Karpas-422 (cell line): ENCODE measurements around the gene TRAPPC4. TPM values are rescaled to one million over a fixed set of nuclear protein-coding genes. Genes with fewer than 3 reads are reported as not detected.
"Not testable (repeated sequence)": the region's sequence is repeated elsewhere in the genome, so short reads cannot be mapped to it uniquely, and the experiment has no call there.

ENCODE experiments used
- DNase-seq: peaks from one replicate; pipeline ENCODE4 v3.0.0-alpha.2; 2015
- H2AFZ ChIP-seq: fragments of 200-600 bp; sonication (generic); 2 replicates; pipeline ENCODE4 v1.6.1; 2014; ENCODE audit warnings: antibody characterized with exemption, low read length, mixed read lengths
- H3K27ac ChIP-seq: fragments of 200-600 bp; sonication (generic); 2 replicates; pipeline ENCODE4 v1.5.1; 2014; ENCODE audit warnings: mild to moderate bottlenecking, low read length, moderate library complexity
- H3K27me3 ChIP-seq: fragments of 200-600 bp; sonication (generic); 2 replicates; pipeline ENCODE4 v1.6.1; 2014; ENCODE audit warnings: low read length, mixed read lengths
- H3K36me3 ChIP-seq: fragments of 200-600 bp; sonication (generic); 2 replicates; pipeline ENCODE4 v1.6.1; 2014; ENCODE audit warnings: low read length, mixed read lengths; ENCODE audit not compliant: insufficient read depth
- H3K4me1 ChIP-seq: fragments of 200-600 bp; sonication (generic); 2 replicates; pipeline ENCODE4 v1.6.1; 2014; ENCODE audit warnings: mild to moderate bottlenecking, low read length, mixed read lengths
- H3K4me2 ChIP-seq: fragments of 200-600 bp; sonication (generic); 2 replicates; pipeline ENCODE4 v1.6.1; 2014; ENCODE audit warnings: low read length, low read depth, mild to moderate bottlenecking; ENCODE audit not compliant: poor library complexity, severe bottlenecking
- H3K4me3 ChIP-seq: fragments of 200-600 bp; sonication (generic); 2 replicates; pipeline ENCODE4 v1.5.1; 2014; ENCODE audit warnings: mild to moderate bottlenecking, antibody characterized with exemption, low read length, mixed read lengths
- H3K79me2 ChIP-seq: fragments of 200-600 bp; sonication (generic); 2 replicates; pipeline ENCODE4 v1.6.1; 2014; ENCODE audit warnings: mild to moderate bottlenecking, low read length, mixed read lengths
- H3K9ac ChIP-seq: fragments of 200-600 bp; sonication (generic); 2 replicates; pipeline ENCODE4 v1.6.0; 2014; ENCODE audit warnings: low read length
- H3K9me2 ChIP-seq: fragments of 200-600 bp; sonication (generic), shearing (Covaris generic); replicated peaks from 2 replicates; pipeline ENCODE4 v1.6.0; 2014; ENCODE audit warnings: mild to moderate bottlenecking, low read length, moderate library complexity; ENCODE audit not compliant: insufficient read depth
- H3K9me3 ChIP-seq: fragments of 300-700, 200-600 bp; sonication (generic); 2 replicates; pipeline ENCODE4 v1.6.1; 2014; ENCODE audit warnings: low read length, mixed read lengths
- H4K20me1 ChIP-seq: fragments of 200-600 bp; sonication (generic); 2 replicates; pipeline ENCODE4 v1.6.1; 2014; ENCODE audit warnings: mild to moderate bottlenecking, antibody characterized with exemption, low read length, low read depth; ENCODE audit not compliant: insufficient read depth
- total RNA-seq: library from RNA; depleted of rRNA; stranded (reverse); fragments of >200 nt; shearing (Covaris generic); gene quantifications from 2 replicates; pipeline ENCODE4 v1.2.3, GENCODE V29; 2014; ENCODE audit warnings: low replicate concordance; rRNA removed

Gene TRAPPC4
- 26.3 and 33.0 TPM in 2 replicates for total RNA-seq

- H3K4me3 ChIP-seq = peak within 1 kb of the TSS; percentile 91
- peaks cover 18% of the 10 kb centered on the region for H3K4me1 ChIP-seq
- peak within 1 kb of the TSS; percentile 86; the same call in 1 of the 2 replicates for H2AFZ ChIP-seq
- peaks cover 48% of the 10 kb centered on the region for H3K79me2 ChIP-seq
- no peaks in the 10 kb centered on the region; the same call in 1 of the 2 replicates for H4K20me1 ChIP-seq
- no peaks in the 10 kb centered on the region for H3K27me3 ChIP-seq
- peak within 1 kb of the TSS; percentile 82 for H3K4me2 ChIP-seq
- no peaks in the 10 kb centered on the region for H3K9me3 ChIP-seq
- H3K36me3 ChIP-seq = peaks cover 33% of the 10 kb centered on the region
- peak within 1 kb of the TSS; percentile 96 for H3K9ac ChIP-seq
- peak; percentile 95 for DNase-seq
- peak within 1 kb of the TSS; percentile 86 for H3K27ac ChIP-seq
- H3K9me2 ChIP-seq = no peaks in the 10 kb centered on the region
Observed at GRCh38 chr11:119018074-119018938, at the start of gene TRAPPC4, which contains the start of gene RPS25. TSS of gene TRAPPC4 (plus strand) at chr11:119018766. CDS start at chr11:119018796, 30 bp downstream. TSS of gene RPS25 (minus strand) at chr11:119018343. CDS start at chr11:119018284, 59 bp downstream.

DNA sequence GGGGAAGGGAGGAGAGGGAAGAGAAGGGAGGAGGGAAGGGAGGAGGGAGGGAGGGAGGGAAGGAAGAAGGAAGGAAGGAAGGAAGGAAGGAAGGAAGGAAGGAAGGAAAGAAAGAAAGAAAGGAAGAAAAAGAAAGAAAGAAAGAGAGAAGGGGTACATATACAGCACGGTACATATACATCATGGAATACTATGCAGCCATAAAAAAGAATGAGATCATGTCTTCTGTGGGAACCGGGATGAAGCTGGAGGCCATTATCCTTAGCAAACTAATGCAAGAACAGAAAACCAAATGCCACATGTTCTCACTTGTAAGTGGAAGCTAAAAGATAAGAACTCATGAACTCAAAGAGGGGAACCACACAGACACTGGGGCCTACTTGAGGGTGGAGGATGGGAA is 49.1 kb upstream of the TRAPPC4 start:
- not testable (repeated sequence) for H3K27ac ChIP-seq, H3K9me3 ChIP-seq, DNase-seq, H3K9ac ChIP-seq, H3K79me2 ChIP-seq, H3K4me1 ChIP-seq, H2AFZ ChIP-seq, H3K27me3 ChIP-seq, H3K36me3 ChIP-seq, H3K4me2 ChIP-seq, H3K9me2 ChIP-seq, H4K20me1 ChIP-seq, H3K4me3 ChIP-seq

DNA sequence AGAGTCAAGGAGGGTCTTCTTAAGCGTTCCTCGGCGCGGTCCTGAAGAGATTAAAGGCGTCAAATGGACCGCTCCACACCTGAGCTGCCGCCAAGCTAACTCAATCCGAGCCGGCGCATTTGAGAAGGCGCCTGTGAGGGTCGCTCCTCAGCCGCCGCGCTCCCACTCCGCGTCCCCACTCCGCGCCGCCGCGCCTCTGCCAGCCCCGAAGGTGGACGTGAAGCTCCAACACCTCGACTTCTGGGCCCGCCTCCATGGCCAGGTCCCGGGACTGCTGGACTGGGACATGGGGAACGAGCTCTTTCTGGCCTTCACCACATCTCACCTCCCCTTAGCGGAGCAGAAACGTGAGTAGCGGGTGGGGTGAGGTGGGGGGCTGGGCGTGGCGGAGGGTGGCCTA is 46.9 kb upstream of the TRAPPC4 start, which contains the start of gene FOXR1:
TSS of gene FOXR1 (plus strand) at position 116 of the 400 bp plus-strand sequence. CDS start at position 287, 171 bp downstream.
- H3K9ac ChIP-seq = no peak within 1 kb of the TSS
- no peak within 1 kb of the TSS for H3K4me2 ChIP-seq
- H3K4me1 ChIP-seq = no peaks in the 10 kb centered on the region
- no peaks in the 10 kb centered on the region for H3K36me3 ChIP-seq
- no peaks in the 10 kb centered on the region for H3K79me2 ChIP-seq
- no peaks in the 10 kb centered on the region for H3K9me2 ChIP-seq
- no peaks in the 10 kb centered on the region for H3K27me3 ChIP-seq
- H2AFZ ChIP-seq = no peak within 1 kb of the TSS
- H4K20me1 ChIP-seq = no peaks in the 10 kb centered on the region
- no peaks in the 10 kb centered on the region for H3K9me3 ChIP-seq
- no peak for DNase-seq
- H3K27ac ChIP-seq = no peak within 1 kb of the TSS
- no peak within 1 kb of the TSS for H3K4me3 ChIP-seq

GRCh38 chr11:118973985-118974384 is 44.6 kb upstream of the TRAPPC4 start:
- H3K4me3 ChIP-seq = no peak overlapping the region
- H2AFZ ChIP-seq = no peak overlapping the region
- no peak for DNase-seq
- H3K9me3 ChIP-seq = no peaks in the 10 kb centered on the region
- H3K79me2 ChIP-seq = no peaks in the 10 kb centered on the region
- H3K4me2 ChIP-seq = no peak overlapping the region
- no peaks in the 10 kb centered on the region for H3K4me1 ChIP-seq
- no peak overlapping the region for H3K9ac ChIP-seq
- no peaks in the 10 kb centered on the region for H4K20me1 ChIP-seq
- H3K9me2 ChIP-seq = no peaks in the 10 kb centered on the region
- H3K27me3 ChIP-seq = no peaks in the 10 kb centered on the region
- no peak overlapping the region for H3K27ac ChIP-seq
- no peaks in the 10 kb centered on the region for H3K36me3 ChIP-seq

GRCh38 chr11:118975771-118976709 is 42.5 kb upstream of the TRAPPC4 start:
- Histone ChIP-seq H3K9ac (no peak overlapping the region), H3K36me3 (no peaks in the 10 kb centered on the region), H3K27me3 (no peaks in the 10 kb centered on the region), H4K20me1 (no peaks in the 10 kb centered on the region), H3K27ac (no peak overlapping the region), H3K79me2 (no peaks in the 10 kb centered on the region), H3K9me3 (no peaks in the 10 kb centered on the region), H3K4me2 (no peak overlapping the region), H3K9me2 (no peaks in the 10 kb centered on the region), H3K4me3 (no peak overlapping the region), H2AFZ (no peak overlapping the region), H3K4me1 (no peaks in the 10 kb centered on the region)
- DNase-seq = no peak

GRCh38 chr11:118979434-118979833 is 39.1 kb upstream of the TRAPPC4 start:
- Histone ChIP-seq H3K9me3 (no peaks in the 10 kb centered on the region), H3K36me3 (no peaks in the 10 kb centered on the region), H3K27me3 (no peaks in the 10 kb centered on the region), H3K9me2 (no peaks in the 10 kb centered on the region), H4K20me1 (no peaks in the 10 kb centered on the region), H3K79me2 (no peaks in the 10 kb centered on the region), H3K4me1 (no peaks in the 10 kb centered on the region), H3K4me3 (no peak overlapping the region), H3K4me2 (no peak overlapping the region), H2AFZ (no peak overlapping the region), H3K9ac (no peak overlapping the region), H3K27ac (no peak overlapping the region)
- peak; percentile 45 for DNase-seq

DNA sequence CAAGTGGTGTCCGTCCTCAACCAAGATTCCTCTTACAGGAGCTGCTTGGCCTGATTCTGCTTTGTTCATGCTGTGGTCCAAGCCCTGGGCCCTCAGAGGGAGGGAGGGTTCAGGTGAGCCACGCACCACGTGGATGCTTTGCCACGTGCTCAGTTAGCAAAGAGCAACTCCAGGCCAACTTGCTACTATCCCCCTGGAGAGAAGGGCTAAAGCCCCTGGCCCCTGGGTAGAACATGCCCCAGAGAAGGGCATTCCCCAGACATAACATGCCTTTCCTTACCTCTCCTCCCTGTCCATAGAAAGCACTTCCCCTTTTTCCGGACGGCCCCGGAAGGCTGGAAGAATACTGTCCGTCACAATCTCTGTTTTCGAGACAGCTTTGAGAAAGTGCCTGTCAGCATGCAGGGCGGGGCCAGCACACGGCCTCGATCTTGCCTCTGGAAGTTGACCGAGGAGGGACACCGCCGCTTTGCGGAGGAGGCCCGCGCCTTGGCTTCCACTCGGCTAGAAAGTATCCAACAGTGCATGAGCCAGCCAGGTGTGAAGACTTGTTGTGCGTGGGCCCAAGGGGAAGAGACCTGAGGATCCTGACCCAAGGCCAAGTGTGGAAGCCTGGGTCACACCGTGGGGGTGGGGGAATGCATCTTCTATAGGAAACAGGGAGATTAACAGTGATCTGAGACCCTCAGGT is 38.2 kb upstream of the TRAPPC4 start:
- no peak overlapping the region for H2AFZ ChIP-seq
- no peaks in the 10 kb centered on the region for H3K9me2 ChIP-seq
- H3K79me2 ChIP-seq = no peaks in the 10 kb centered on the region
- no peaks in the 10 kb centered on the region for H3K4me1 ChIP-seq
- H3K9me3 ChIP-seq = no peaks in the 10 kb centered on the region
- DNase-seq = no peak
- H3K4me2 ChIP-seq = no peak overlapping the region
- no peaks in the 10 kb centered on the region for H3K36me3 ChIP-seq
- no peaks in the 10 kb centered on the region for H3K27me3 ChIP-seq
- no peak overlapping the region for H3K27ac ChIP-seq
- H4K20me1 ChIP-seq = no peaks in the 10 kb centered on the region
- no peak overlapping the region for H3K9ac ChIP-seq
- H3K4me3 ChIP-seq = no peak overlapping the region
